K562 (cell line): ENCODE measurements around the gene HMCN1. TPM values are rescaled to one million over a fixed set of nuclear protein-coding genes. Genes with fewer than 3 reads are reported as not detected.
A peak's percentile ranks its signal among the peaks of the same experiment; 100 is the strongest.

Experiments
- ADNP ChIP-seq: fragments of 200-800 bp; sonication (Bioruptor generic); IDR thresholded peaks from 2 replicates; pipeline ENCODE4 v1.6.1; 2016; ENCODE audit warnings: missing genetic modification characterization, missing compliant biosample characterization
- BRD9 ChIP-seq: fragments of 450-650 bp; IDR thresholded peaks from 2 replicates; pipeline ENCODE4 v1.6.1; 2018; ENCODE audit warnings: low read depth; ENCODE audit not compliant: partially characterized antibody
- DEAF1 ChIP-seq: fragments of 450-650 bp; formaldehyde crosslinking; IDR thresholded peaks from 2 replicates; pipeline ENCODE4 v1.4.0; 2020; ENCODE audit warnings: mild to moderate bottlenecking, moderate library complexity
- DPF2 ChIP-seq: fragments of 450-650 bp; IDR thresholded peaks from 2 replicates; pipeline ENCODE4 v1.6.1; 2016
- EHMT2 ChIP-seq: fragments of 450-650 bp; IDR thresholded peaks from 2 replicates; pipeline ENCODE4 v1.6.1; 2018; ENCODE audit warnings: antibody characterized with exemption
- ESRRA ChIP-seq: fragments of 450-650 bp; IDR thresholded peaks from 2 replicates; pipeline ENCODE4 v1.6.1; 2014; ENCODE audit warnings: low read depth, mild to moderate bottlenecking, moderate library complexity, borderline replicate concordance
- GABPA ChIP-seq: fragments of 200-800 bp; sonication (Bioruptor generic); conservative IDR thresholded peaks from 2 replicates; pipeline ENCODE4 v1.6.1; 2016; ENCODE audit warnings: low read depth, missing genetic modification characterization, missing compliant biosample characterization
- GATAD2A ChIP-seq: fragments of 450-650 bp; IDR thresholded peaks from 2 replicates; pipeline ENCODE4 v1.6.1; 2017
- HOXB6 ChIP-seq: fragments of 250-450 bp; sonication (Bioruptor Pico); IDR thresholded peaks from 2 replicates; pipeline ENCODE4 v1.5.1; 2022; ENCODE audit warnings: mild to moderate bottlenecking, borderline replicate concordance
- NCOR1 ChIP-seq: fragments of 450-650 bp; IDR thresholded peaks from 2 replicates; pipeline ENCODE4 v1.6.1; 2016; ENCODE audit warnings: mild to moderate bottlenecking, moderate library complexity
- POLR2AphosphoS2 ChIP-seq: IDR thresholded peaks from 2 replicates; pipeline ENCODE4 v1.6.1; 2012; ENCODE audit warnings: low read length, improper control_type of control experiment
- POLR2B ChIP-seq: fragments of 450-650 bp; IDR thresholded peaks from 2 replicates; pipeline ENCODE4 v1.6.1; 2018; ENCODE audit warnings: low read depth; ENCODE audit not compliant: partially characterized antibody
- REST ChIP-seq, 2 experiments: fragments of 450-650 bp; formaldehyde crosslinking in 1 of 2; IDR thresholded peaks; 2 replicates each; pipeline versions ENCODE4 v1.4.0 to v1.6.1; 2014 to 2020; ENCODE audit warnings: mild to moderate bottlenecking in 2 of 2, borderline replicate concordance in 1 of 2, low read depth in 1 of 2
- RHOXF2B ChIP-seq: fragments of 250-450 bp; sonication (Bioruptor Pico); conservative IDR thresholded peaks from 2 replicates; pipeline ENCODE4 v1.5.1; 2021
- TAF1 ChIP-seq: IDR thresholded peaks from 2 replicates; pipeline ENCODE4 v1.6.1; 2011; ENCODE audit warnings: mild to moderate bottlenecking, low read length, moderate library complexity; ENCODE audit not compliant: insufficient read depth, control insufficient read depth, severe bottlenecking; ENCODE audit errors: extremely low read depth
- ZNF134 ChIP-seq: fragments of 250-450 bp; sonication (Bioruptor Pico); conservative IDR thresholded peaks from 2 replicates; pipeline ENCODE4 v1.4.0; 2020
- ZNF184 ChIP-seq: sonication (generic); formaldehyde crosslinking; IDR thresholded peaks from 2 replicates; pipeline ENCODE4 v1.5.0; 2020; ENCODE audit warnings: missing genetic modification reagents
- ZNF263 ChIP-seq: sonication (generic); formaldehyde crosslinking; IDR thresholded peaks from 2 replicates; pipeline ENCODE4 v1.8.0; 2022; ENCODE audit warnings: mild to moderate bottlenecking, missing genetic modification reagents, borderline replicate concordance
- ZNF449 ChIP-seq: fragments of 250-450 bp; sonication (Bioruptor Pico); IDR thresholded peaks from 2 replicates; pipeline ENCODE4 v1.8.0; 2022; ENCODE audit warnings: moderate library complexity, mild to moderate bottlenecking, inconsistent platforms
- polyA plus RNA-seq, 8 experiments: library from polyadenylated mRNA; depleted of rRNA in 4 of 8; stranded (reverse) in 5 of 8; unstranded in 3 of 8; fragments of >200 nt; fragmentation: Nextera tagmentation in 2 of 8; fragmentation: Illumina TruSeq in 1 of 8; extraction: Ambion mirVana in 2 of 8; extraction: Trizol in 1 of 8; gene quantifications; 2 replicates each; pipeline versions ENCODE4 v1.2.1 to v1.2.3, GENCODE V29; 2011 to 2014; ENCODE audit warnings: inconsistent platforms in 1 of 8, missing spikeins in 1 of 8
- total RNA-seq, 7 experiments: library from RNA; depleted of rRNA in 6 of 7; stranded (reverse); fragments of >200 nt in 6 of 7; fragmentation: Illumina TruSeq in 2 of 7; extraction: Trizol in 2 of 7; gene quantifications; 2 replicates each; pipeline versions ENCODE4 v1.2.1 to v1.2.3, GENCODE V29; 2011 to 2021; ENCODE audit warnings: low replicate concordance in 1 of 7

HMCN1 gene
- total and polyA plus RNA-seq, 9 of the 15 experiments (the other 6 are each of a cell fraction or from before 2014, with no cell fraction given) = 0.07 to 0.36 (median 0.21) TPM

- peak; percentile 98 for TF ChIP-seq REST (IDR thresholded peaks at IDR 0.05; ENCODE audit: borderline replicate concordance)
- TF ChIP-seq REST (CRISPR knock-in tag; IDR thresholded peaks at IDR 0.05; ENCODE audit: low read depth) = peak; percentile 92
- no peak for TF ChIP-seq ZNF263 (CRISPR knock-in tag)
- no peak for TF ChIP-seq ZNF134 (CRISPR knock-in tag)
- no peak for TF ChIP-seq ZNF184 (CRISPR knock-in tag)
- no peak for TF ChIP-seq BRD9
- TF ChIP-seq RHOXF2B (CRISPR knock-in tag) = no peak
- TF ChIP-seq ESRRA = peak; percentile 21; the same call in 1 of the 2 replicates
- TF ChIP-seq GABPA (tag) = 0 out of 2 replicates have a peak, but pooled peaks have one; percentile 12
- TF ChIP-seq DEAF1 = no peak
- TF ChIP-seq HOXB6 = no peak
- TF ChIP-seq ADNP (tag) = no peak
- no peak for TF ChIP-seq ZNF449 (CRISPR knock-in tag)
- no peak for TF ChIP-seq GATAD2A
- TF ChIP-seq TAF1 = no peak
- no peak for TF ChIP-seq POLR2B
- no peak for TF ChIP-seq POLR2AphosphoS2
- peak; percentile 72 for TF ChIP-seq NCOR1
- peak; percentile 96 for TF ChIP-seq EHMT2
- TF ChIP-seq DPF2 = peak; percentile 61; the same call in 1 of the 2 replicates
These were observed 368.5 kb downstream of the HMCN1 start (continued) for GRCh38 chr1:186102547-186103148.
